GM15510 (cell line): ENCODE data around the gene PSMD4.

Experiments
- POLR2A ChIP-seq: IDR thresholded peaks from 3 replicates; pipeline ENCODE4 v1.6.1; 2011; ENCODE audit warnings: borderline replicate concordance; ENCODE audit not compliant: insufficient read length; ENCODE audit errors: extremely low read depth

PSMD4 gene

GRCh38 chr1:151254217-151255213 is at the start of gene PSMD4:
Gene PSMD4, plus strand, starts transcription at chr1:151254734. Its CDS starts 49 bp downstream, at chr1:151254783.
- TF ChIP-seq POLR2A, result peak; percentile 92

GRCh38 chr1:151210830-151211229 is 43.7 kb upstream of the PSMD4 start:
- no peak for TF ChIP-seq POLR2A

- no peak for TF ChIP-seq POLR2A
Measured at GRCh38 chr1:151211972-151212705, 42.4 kb upstream of the PSMD4 start.

GRCh38 chr1:151213560-151213959 is 41.0 kb upstream of the PSMD4 start:
- no peak for TF ChIP-seq POLR2A

- TF ChIP-seq POLR2A, result no peak
Measured at GRCh38 chr1:151221616-151222015, 32.9 kb upstream of the PSMD4 start.

- TF ChIP-seq POLR2A, result no peak
Measured at GRCh38 chr1:151222130-151222529, 32.4 kb upstream of the PSMD4 start.

GRCh38 chr1:151235235-151235634 is 19.3 kb upstream of the PSMD4 start:
- no peak for TF ChIP-seq POLR2A

- TF ChIP-seq POLR2A, result no peak
Measured at GRCh38 chr1:151237678-151238466, 16.7 kb upstream of the PSMD4 start.

GRCh38 chr1:151238467-151238739 is 16.1 kb upstream of the PSMD4 start:
- TF ChIP-seq POLR2A, result no peak

GRCh38 chr1:151242442-151242841 is 12.1 kb upstream of the PSMD4 start:
- no peak for TF ChIP-seq POLR2A

GRCh38 chr1:151243683-151244216 is 10.8 kb upstream of the PSMD4 start:
- no peak for TF ChIP-seq POLR2A

- TF ChIP-seq POLR2A, result no peak
Measured at GRCh38 chr1:151246786-151247185, 7.7 kb upstream of the PSMD4 start.

GRCh38 chr1:151251656-151252470 is 2.7 kb upstream of the PSMD4 start:
- no peak for TF ChIP-seq POLR2A

GRCh38 chr1:151255381-151255780 is 847 bp downstream of the PSMD4 start:
- no peak for TF ChIP-seq POLR2A
